HG02642 (cell line): ENCODE results near the gene EVPL.

ENCODE experiments used
- ATAC-seq: cut with Tn5 transposase; IDR thresholded peaks from one replicate; pipeline ENCODE4 v1.9.1; 2021; ENCODE audit warnings: mild to moderate bottlenecking; ENCODE audit not compliant: unreplicated experiment, poor library complexity

Gene EVPL

GRCh38 chr17:76000755-76001521 is 26.2 kb downstream of the EVPL start, which contains the start of gene CDK3:
CDK3 (plus strand) TSS chr17:76000855; CDS start chr17:76001426, 571 bp downstream.
- ATAC-seq: no peak

GRCh38 chr17:76000016-76000754 is 26.9 kb downstream of the EVPL start:
- ATAC-seq: peak; percentile 48

GRCh38 chr17:75998327-75998795 is 28.7 kb downstream of the EVPL start:
- ATAC-seq: no peak

GRCh38 chr17:75996665-75997590 is 30.2 kb downstream of the EVPL start:
- no peak for ATAC-seq

GRCh38 chr17:75995385-75995925 is 31.7 kb downstream of the EVPL start:
- ATAC-seq: no peak

- ATAC-seq: no peak
Observed at GRCh38 chr17:75994802-75995370, 32.2 kb downstream of the EVPL start.

- ATAC-seq: no peak
Observed at GRCh38 chr17:75991396-75991795, 35.7 kb downstream of the EVPL start.

GRCh38 chr17:75987041-75987440 is 40.1 kb downstream of the EVPL start:
- no peak for ATAC-seq

GRCh38 chr17:75985986-75986385 is 41.1 kb downstream of the EVPL start:
- ATAC-seq: no peak

GRCh38 chr17:75983501-75984181 is 43.5 kb downstream of the EVPL start:
- no peak for ATAC-seq

GRCh38 chr17:75981019-75981615 is 46.0 kb downstream of the EVPL start:
- no peak for ATAC-seq

- ATAC-seq: no peak
Observed at GRCh38 chr17:75980188-75981018, 46.7 kb downstream of the EVPL start.

GRCh38 chr17:75979705-75980187 is 47.4 kb downstream of the EVPL start:
- ATAC-seq: no peak

GRCh38 chr17:75978938-75979704 is 48.0 kb downstream of the EVPL start, which contains the start of the genes ACOX1 and TEN1:
ACOX1 (minus strand) TSS chr17:75979166; CDS start chr17:75979073, 93 bp downstream.
TEN1 (plus strand) TSS chr17:75979240; CDS start chr17:75986193, 6,953 bp downstream.
- peak; percentile 94 for ATAC-seq

- no peak for ATAC-seq
Observed at GRCh38 chr17:75976175-75976848, 50.8 kb downstream of the EVPL start.

GRCh38 chr17:75975757-75976174 is 51.3 kb downstream of the EVPL start:
- no peak for ATAC-seq
